ENCODE results near the gene GRID2.

DNA sequence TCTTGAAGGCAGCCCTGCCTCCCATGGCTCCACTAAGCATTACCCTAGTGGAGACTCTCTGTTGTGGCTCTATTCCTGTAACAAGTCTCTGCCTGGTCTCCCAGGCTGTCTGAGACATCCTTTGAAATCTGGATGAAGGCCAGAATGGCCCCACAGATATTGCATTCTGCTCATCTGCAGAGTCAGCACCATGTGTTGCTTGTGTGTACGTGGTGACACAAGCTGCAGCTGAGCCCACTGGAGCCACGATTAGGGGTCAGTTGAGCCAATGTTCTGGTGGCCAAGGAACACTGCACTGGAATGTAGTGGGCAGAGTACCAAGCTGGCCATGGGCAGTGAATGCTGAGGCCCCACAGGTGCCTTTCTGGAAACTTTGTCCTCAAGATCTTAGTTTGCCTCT lies 29.2 kb downstream of the GRID2 start:
- TF ChIP-seq, protein P1, sequence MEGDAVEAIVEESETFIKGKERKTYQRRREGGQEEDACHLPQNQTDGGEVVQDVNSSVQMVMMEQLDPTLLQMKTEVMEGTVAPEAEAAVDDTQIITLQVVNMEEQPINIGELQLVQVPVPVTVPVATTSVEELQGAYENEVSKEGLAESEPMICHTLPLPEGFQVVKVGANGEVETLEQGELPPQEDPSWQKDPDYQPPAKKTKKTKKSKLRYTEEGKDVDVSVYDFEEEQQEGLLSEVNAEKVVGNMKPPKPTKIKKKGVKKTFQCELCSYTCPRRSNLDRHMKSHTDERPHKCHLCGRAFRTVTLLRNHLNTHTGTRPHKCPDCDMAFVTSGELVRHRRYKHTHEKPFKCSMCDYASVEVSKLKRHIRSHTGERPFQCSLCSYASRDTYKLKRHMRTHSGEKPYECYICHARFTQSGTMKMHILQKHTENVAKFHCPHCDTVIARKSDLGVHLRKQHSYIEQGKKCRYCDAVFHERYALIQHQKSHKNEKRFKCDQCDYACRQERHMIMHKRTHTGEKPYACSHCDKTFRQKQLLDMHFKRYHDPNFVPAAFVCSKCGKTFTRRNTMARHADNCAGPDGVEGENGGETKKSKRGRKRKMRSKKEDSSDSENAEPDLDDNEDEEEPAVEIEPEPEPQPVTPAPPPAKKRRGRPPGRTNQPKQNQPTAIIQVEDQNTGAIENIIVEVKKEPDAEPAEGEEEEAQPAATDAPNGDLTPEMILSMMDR (IDR thresholded peaks at IDR 0.05; ENCODE audit: low read length), result no peak
- TF ChIP-seq EZH2phosphoT487 (IDR thresholded peaks at IDR 0.05; ENCODE audit: low read length), result no peak
- TF ChIP-seq EZH2 (optimal IDR thresholded peaks at IDR 0.05; ENCODE audit: low read depth, low read length), result no peak

Measured in MM.1S (cell line).